GM12865 (cell line): Measurements from ENCODE around the gene ZFP64.

Source experiments
- DNase-seq: peaks from one replicate; pipeline ENCODE4 v3.0.0; 2010; ENCODE audit warnings: low read depth
- H3K4me3 ChIP-seq: 2 replicates; pipeline ENCODE4 v1.5.1; 2011; ENCODE audit warnings: mild to moderate bottlenecking, low read depth, low read length, control low read depth
- TF ChIP-seq, protein P1 (sequence below): IDR thresholded peaks from 2 replicates; pipeline ENCODE4 v1.5.1; 2011; ENCODE audit warnings: low read length, control low read depth, low read depth, inconsistent platforms; ENCODE audit not compliant: insufficient read depth; ENCODE audit errors: missing control alignments

ZFP64 gene

GRCh38 chr20:52191132-52191915, at the start of gene ZFP64:
Gene ZFP64 (minus strand): TSS chr20:52191779. CDS start chr20:52191636, 143 bp downstream.
- TF ChIP-seq, protein P1, sequence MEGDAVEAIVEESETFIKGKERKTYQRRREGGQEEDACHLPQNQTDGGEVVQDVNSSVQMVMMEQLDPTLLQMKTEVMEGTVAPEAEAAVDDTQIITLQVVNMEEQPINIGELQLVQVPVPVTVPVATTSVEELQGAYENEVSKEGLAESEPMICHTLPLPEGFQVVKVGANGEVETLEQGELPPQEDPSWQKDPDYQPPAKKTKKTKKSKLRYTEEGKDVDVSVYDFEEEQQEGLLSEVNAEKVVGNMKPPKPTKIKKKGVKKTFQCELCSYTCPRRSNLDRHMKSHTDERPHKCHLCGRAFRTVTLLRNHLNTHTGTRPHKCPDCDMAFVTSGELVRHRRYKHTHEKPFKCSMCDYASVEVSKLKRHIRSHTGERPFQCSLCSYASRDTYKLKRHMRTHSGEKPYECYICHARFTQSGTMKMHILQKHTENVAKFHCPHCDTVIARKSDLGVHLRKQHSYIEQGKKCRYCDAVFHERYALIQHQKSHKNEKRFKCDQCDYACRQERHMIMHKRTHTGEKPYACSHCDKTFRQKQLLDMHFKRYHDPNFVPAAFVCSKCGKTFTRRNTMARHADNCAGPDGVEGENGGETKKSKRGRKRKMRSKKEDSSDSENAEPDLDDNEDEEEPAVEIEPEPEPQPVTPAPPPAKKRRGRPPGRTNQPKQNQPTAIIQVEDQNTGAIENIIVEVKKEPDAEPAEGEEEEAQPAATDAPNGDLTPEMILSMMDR = peak; percentile 68
- H3K4me3 ChIP-seq = peak within 1 kb of the TSS; percentile 94
- peak; percentile 88 for DNase-seq

DNA sequence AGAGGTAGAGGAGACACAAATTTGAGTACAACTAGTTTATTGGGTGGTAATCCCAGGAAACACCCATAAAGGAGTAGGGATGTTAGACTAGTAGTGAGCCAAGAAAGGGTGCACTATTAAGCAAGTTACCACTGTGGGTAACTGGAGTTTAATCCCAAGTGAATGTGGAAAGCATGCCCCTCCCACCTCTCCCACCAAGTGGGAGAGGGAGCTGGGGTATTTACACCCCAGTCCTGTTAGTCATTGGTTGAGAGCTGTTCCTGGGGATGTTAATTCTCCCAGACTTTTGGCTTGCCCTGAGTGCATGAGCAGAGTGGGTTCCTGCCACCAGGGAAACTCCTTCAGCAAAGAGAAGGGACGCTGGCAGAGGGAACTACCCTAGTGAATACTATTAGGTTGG, 49.2 kb upstream of the ZFP64 start:
- no peak overlapping the region for H3K4me3 ChIP-seq
- TF ChIP-seq, protein P1 = no peak
- DNase-seq = no peak

DNA sequence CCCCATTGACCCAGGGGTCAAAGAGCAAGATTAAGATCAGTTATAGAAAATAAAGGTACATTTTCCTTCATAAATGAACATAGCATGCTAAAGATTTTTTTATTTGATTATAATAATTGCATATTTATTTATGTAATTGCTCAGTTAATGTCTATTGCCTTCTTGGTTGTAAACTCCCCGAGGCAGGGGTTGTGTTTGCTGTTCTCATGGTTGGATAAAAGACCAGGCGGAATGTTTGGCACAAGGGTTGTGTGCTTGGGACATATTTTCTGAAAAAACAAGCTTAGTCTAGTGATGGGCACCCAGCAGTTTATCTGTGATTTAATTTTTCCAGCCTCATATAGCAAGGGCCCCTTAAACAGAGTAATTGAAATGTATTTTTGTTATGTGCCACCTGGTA, 47.5 kb upstream of the ZFP64 start:
- TF ChIP-seq, protein P1 = no peak
- H3K4me3 ChIP-seq = no peak overlapping the region
- DNase-seq = no peak

- TF ChIP-seq, protein P1 = no peak
- no peak overlapping the region for H3K4me3 ChIP-seq
- no peak for DNase-seq
These were observed 44.7 kb upstream of the ZFP64 start for GRCh38 chr20:52236292-52236691.

DNA sequence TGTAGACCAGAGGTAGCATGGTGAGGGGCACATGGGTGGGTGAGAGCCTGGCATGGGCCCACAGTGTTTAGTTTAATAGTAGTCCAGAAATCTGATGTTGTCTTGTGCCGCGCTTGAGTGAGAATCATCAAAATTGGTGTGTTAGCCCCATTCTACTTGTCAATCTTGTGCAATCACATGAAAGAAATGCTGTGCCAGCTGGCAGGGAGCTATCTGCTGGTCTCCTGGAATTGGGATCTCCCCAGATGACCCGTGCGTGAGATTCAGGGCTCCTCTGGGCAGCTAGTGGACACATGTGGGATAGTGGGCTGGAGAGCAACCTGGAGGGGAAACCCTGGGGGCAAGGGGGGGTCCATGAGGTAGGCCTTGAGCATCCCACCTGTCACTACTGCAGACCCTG, 43.5 kb upstream of the ZFP64 start:
- DNase-seq = no peak
- H3K4me3 ChIP-seq = no peak overlapping the region
- TF ChIP-seq, protein P1 = no peak

DNA sequence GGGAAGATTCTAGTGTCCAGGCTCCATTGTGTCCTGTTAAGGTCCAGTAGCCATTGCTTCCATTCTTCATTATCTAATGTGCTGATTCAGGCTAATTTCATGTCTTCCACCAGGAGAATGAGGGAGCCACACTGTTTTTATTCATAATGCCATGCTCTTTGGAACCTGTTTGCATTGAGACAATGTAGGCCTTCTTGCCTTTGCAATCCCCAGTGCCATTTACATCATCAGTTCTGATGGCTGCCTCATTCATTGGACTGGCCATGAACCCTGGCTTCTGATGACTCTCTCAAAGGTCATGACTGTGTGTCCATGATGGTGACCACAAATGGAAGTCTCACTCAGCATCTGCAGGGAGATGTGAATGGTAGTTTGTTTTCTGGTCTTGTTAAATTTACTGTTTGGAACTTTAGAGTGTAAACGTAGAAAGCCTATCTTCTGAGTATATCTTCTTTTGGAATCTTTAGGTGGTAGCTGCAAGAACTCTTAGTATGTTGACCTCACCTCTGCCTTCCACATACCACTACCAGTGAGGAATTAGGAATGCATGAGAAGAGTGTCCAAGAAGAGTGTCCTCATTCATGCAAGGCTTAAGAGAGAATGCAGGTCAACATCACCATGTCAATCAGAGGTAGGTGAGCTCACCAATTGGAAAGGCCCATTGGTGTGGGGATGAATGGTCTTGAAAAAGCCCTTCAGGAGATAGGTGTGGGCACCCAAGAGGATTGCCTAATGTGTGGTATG, 42.9 kb upstream of the ZFP64 start:
- no peak for DNase-seq

More for the DNA sequence above, 42.9 kb upstream of the ZFP64 start:
- TF ChIP-seq, protein P1 = no peak
- H3K4me3 ChIP-seq = no peak overlapping the region
